ENCODE measurements around the gene SYP.
A peak's percentile ranks its signal among the peaks of the same experiment; 100 is the strongest.

The SYP gene

DNA sequence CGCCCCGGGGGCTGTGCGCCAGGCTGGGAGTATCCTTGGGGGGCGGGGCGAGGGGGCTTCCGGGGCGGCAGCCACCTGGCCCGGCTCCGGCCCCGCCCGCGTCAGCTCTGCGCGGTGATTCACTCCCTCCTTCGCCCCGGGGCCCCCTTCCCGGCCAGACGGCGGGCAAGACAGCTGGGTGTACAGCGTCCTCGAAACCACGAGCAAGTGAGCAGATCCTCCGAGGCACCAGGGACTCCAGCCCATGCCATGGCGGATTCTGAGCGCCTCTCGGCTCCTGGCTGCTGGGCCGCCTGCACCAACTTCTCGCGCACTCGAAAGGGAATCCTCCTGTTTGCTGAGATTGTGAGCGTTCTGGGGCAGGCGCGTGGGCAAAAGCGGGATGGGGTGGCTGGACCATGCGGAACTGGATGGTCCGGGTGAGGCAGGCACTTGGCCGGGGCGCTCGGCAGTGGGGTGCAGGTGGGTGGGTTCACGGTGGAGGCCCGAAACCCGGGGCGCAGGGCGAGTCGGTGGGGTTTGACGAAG lies 28.2 kb downstream of the SYP start, which contains the start of gene PLP2:
TSS of gene PLP2 (plus strand) at position 147 of the 528 bp plus-strand sequence. CDS start at position 250, 103 bp downstream.
- Histone ChIP-seq H3K4me1 (ENCODE audit: control extremely low read depth in 1 of 4, control insufficient read depth in 4 of 4, insufficient read depth in 4 of 4, low read length in 3 of 4) (peaks cover 9 to 60% (median 33%) of the 10 kb centered on the region in 4 experiments), H3K9me3 (ENCODE audit: control extremely low read depth in 1 of 5, control insufficient read depth in 4 of 5, insufficient read depth in 2 of 5, low read depth in 1 of 5, low read length in 4 of 5) (peaks cover 0 to 5% (median 0%) of the 10 kb centered on the region in 5 experiments), H3K36me3 (ENCODE audit: control insufficient read depth in 4 of 4, insufficient read depth in 4 of 4, low read length in 3 of 4) (peaks cover 0 to 28% (median 6%) of the 10 kb centered on the region in 4 experiments), H3K27me3 (replicated peaks in 2 of 5; ENCODE audit: control insufficient read depth in 4 of 5, insufficient read depth in 5 of 5, low read length in 4 of 5) (no peaks in the 10 kb centered on the region), H3K4me3 (ENCODE audit: control insufficient read depth in 1 of 7, extremely low read depth in 1 of 7, insufficient read depth in 4 of 7, low read depth in 2 of 7, low read length in 6 of 7) (peak within 1 kb of the TSS; percentile 39 to 82 (median 69)), H3K27ac (ENCODE audit: insufficient read depth in 1 of 2, low read depth in 1 of 2, low read length in 2 of 2, poor library complexity in 1 of 2, severe bottlenecking in 2 of 2) (peak within 1 kb of the TSS; percentile 2 to 66)
- POLR2A ChIA-PET = interaction anchor here (0.6 to 0.7 kb wide), 2 partner anchors 10 to 23 kb away, joined by 3 read pairs; no protein-coding TSS in a partner anchor
- peak in 2 of 3 donors; percentile 48 to 68 for DNase-seq
- WGBS (ENCODE audit: insufficient coverage) = 58% methylated on average over 29 of the region's 46 CpGs
- CTCF ChIA-PET = no interaction called here

DNA sequence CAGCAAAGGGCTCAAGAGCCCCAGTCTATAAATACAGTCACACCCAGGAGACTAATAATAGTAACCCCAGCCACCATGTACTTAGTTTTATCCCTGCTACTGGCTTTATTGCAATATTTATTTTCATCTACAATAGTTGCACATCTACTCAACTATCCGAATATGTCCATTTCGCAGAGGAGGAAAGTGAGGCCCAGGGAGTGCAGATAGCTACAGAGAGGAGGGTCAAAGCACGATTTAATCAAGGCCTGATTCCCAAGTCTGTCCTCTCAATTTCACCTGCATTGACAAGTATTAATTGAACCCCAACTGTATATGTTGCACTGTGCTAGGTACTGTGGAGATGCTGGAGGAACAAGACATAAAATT lies 32.3 kb downstream of the SYP start:
- CTCF ChIA-PET = interaction anchor here (1.0 to 5.2 kb wide), 8 partner anchors 9 to 213 kb away, joined by 3 to 27 read pairs (median 5); no protein-coding TSS in a partner anchor
- Histone ChIP-seq H3K9me3 (ENCODE audit: control extremely low read depth in 1 of 5, control insufficient read depth in 4 of 5, insufficient read depth in 2 of 5, low read depth in 1 of 5, low read length in 4 of 5) (peaks cover 0 to 8% (median 0%) of the 10 kb centered on the region in 5 experiments), H3K4me1 (ENCODE audit: control extremely low read depth in 1 of 4, control insufficient read depth in 4 of 4, insufficient read depth in 4 of 4, low read length in 3 of 4) (peaks cover 6 to 66% (median 44%) of the 10 kb centered on the region in 4 experiments), H3K4me3 (ENCODE audit: control insufficient read depth in 1 of 7, extremely low read depth in 1 of 7, insufficient read depth in 4 of 7, low read depth in 2 of 7, low read length in 6 of 7) (peak overlapping the region in 6 of 7 experiments; percentile 19 to 69 (median 44)), H3K27me3 (replicated peaks in 2 of 5; ENCODE audit: control insufficient read depth in 4 of 5, insufficient read depth in 5 of 5, low read length in 4 of 5) (no peaks in the 10 kb centered on the region), H3K36me3 (ENCODE audit: control insufficient read depth in 4 of 4, insufficient read depth in 4 of 4, low read length in 3 of 4) (no peaks in the 10 kb centered on the region), H3K27ac (ENCODE audit: insufficient read depth in 1 of 2, low read depth in 1 of 2, low read length in 2 of 2, poor library complexity in 1 of 2, severe bottlenecking in 2 of 2) (peak overlapping the region; percentile 74 to 92)
- POLR2A ChIA-PET = interaction anchor here (0.8 to 2.1 kb wide), 5 partner anchors 8 to 166 kb away, joined by 5 to 10 read pairs (median 6); partner anchors contain the start of gene GRIPAP1
- no peak for DNase-seq
- 64% methylated on average over 3 of the region's 3 CpGs for WGBS (ENCODE audit: insufficient coverage)

DNA sequence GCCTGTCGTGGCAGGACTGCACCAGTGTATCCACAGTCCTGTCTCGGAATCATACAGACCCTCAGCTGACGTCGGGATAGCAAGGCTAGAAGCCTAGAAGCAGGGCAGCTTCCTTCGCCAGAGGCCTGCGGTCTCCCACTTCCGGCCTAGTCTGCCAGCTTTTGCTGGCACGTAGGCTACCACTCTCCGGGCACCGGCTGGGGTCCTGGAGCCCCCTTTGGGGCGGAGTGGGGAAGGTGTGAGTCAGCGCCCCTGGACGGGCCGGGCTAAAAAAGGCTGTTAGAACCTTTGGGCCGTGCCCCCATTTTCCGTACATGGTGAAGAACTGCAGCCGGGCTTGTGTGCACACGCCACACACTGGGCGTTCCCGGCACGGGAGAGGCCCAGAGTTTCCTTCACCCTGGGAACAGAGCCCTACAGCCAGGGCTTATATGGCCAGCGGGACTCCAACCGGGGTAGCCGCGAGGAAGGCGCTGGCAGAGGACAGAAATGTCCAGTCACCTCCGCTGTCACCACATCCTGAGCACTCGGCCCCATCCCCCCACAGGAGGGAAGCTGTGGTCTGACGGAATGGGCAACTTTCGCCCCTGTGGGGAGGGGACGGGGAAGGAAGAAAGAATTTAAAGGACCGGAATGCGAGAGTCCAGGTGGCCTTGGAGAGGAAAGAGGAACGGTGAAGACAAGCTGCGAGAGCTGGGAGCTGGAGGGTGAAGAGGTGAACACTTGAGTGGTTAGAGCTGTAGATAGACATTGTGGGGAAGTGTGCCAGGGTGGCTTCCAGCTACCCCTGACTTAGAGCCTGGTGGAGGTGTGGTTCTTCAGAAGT lies 32.9 kb downstream of the SYP start:
- peak; percentile 92 to 97 (median 97) for DNase-seq
- Histone ChIP-seq H3K4me3 (ENCODE audit: control insufficient read depth in 1 of 7, extremely low read depth in 1 of 7, insufficient read depth in 4 of 7, low read depth in 2 of 7, low read length in 6 of 7) (peak overlapping the region in 6 of 7 experiments; percentile 44 to 69 (median 51)), H3K9me3 (ENCODE audit: control extremely low read depth in 1 of 5, control insufficient read depth in 4 of 5, insufficient read depth in 2 of 5, low read depth in 1 of 5, low read length in 4 of 5) (peaks cover 0 to 8% (median 0%) of the 10 kb centered on the region in 5 experiments), H3K4me1 (ENCODE audit: control extremely low read depth in 1 of 4, control insufficient read depth in 4 of 4, insufficient read depth in 4 of 4, low read length in 3 of 4) (peaks cover 6 to 65% (median 41%) of the 10 kb centered on the region in 4 experiments), H3K27me3 (replicated peaks in 2 of 5; ENCODE audit: control insufficient read depth in 4 of 5, insufficient read depth in 5 of 5, low read length in 4 of 5) (no peaks in the 10 kb centered on the region), H3K27ac (ENCODE audit: insufficient read depth in 1 of 2, low read depth in 1 of 2, low read length in 2 of 2, poor library complexity in 1 of 2, severe bottlenecking in 2 of 2) (peak overlapping the region; percentile 74 to 92), H3K36me3 (ENCODE audit: control insufficient read depth in 4 of 4, insufficient read depth in 4 of 4, low read length in 3 of 4) (no peaks in the 10 kb centered on the region)
- 40% methylated on average over 33 of the region's 35 CpGs for WGBS (ENCODE audit: insufficient coverage)
- ChIA-PET CTCF (interaction anchor here (0.7 to 5.2 kb wide), 12 partner anchors 8 to 212 kb away, joined by 3 to 27 read pairs (median 4); no protein-coding TSS in a partner anchor), POLR2A (interaction anchor here (0.6 to 2.1 kb wide), 12 partner anchors 8 to 269 kb away, joined by 3 to 10 read pairs (median 4); partner anchors contain the start of genes GRIPAP1, PQBP1 and TIMM17B)

DNA sequence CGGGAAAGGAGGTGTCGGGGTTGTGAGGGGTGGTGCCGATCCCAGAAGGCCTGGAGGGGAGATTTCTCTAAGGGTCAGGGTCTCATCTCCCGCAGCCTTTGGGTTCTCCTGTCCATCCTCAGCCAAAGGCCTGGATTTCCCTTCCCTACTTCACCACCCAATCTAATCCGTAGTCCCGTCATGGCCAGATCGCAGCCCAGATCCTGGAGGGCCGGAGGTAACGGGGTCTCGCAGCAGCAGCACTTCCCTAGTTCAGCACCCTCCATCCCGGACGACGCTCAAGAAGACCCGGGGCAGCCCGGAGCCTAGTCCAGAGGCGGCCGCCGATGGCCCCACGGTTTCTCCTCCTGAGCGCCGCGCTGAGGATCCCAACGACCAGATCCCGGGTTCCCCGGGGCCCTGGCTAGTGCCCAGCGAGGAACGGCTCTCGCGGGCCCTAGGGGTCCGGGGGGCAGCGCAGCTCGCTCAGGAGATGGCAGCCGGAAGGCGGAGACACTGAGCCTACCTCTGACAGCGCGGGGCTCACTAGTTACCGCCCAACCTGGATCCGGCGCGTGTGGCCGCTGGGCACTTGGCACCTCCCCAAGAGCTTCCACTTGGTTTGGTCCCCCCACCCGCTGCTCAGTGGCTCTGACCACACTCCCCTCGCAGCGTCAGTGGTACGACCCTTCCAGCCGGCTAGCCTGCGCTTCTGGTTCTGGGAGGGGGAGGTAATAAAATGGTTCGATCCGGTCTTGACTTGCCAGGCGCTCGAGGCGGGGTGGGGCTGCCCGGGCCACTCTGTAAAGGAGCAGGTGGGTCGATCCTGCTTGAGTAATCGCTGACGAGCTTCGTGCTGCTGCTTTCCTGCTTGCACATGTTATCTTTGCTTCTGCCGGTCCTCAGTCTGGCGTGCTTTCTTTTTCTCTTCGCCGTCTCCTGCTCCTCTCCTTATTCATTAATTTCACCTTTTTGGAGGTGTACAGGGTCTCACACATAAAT lies 33.8 kb downstream of the SYP start:
- Histone ChIP-seq H3K4me3 (ENCODE audit: control insufficient read depth in 1 of 7, extremely low read depth in 1 of 7, insufficient read depth in 4 of 7, low read depth in 2 of 7, low read length in 6 of 7) (peak overlapping the region; percentile 25 to 69 (median 51)), H3K27ac (ENCODE audit: insufficient read depth in 1 of 2, low read depth in 1 of 2, low read length in 2 of 2, poor library complexity in 1 of 2, severe bottlenecking in 2 of 2) (peak overlapping the region; percentile 74 to 92), H3K36me3 (ENCODE audit: control insufficient read depth in 4 of 4, insufficient read depth in 4 of 4, low read length in 3 of 4) (no peaks in the 10 kb centered on the region), H3K9me3 (ENCODE audit: control extremely low read depth in 1 of 5, control insufficient read depth in 4 of 5, insufficient read depth in 2 of 5, low read depth in 1 of 5, low read length in 4 of 5) (peaks cover 0 to 3% (median 0%) of the 10 kb centered on the region in 5 experiments), H3K4me1 (ENCODE audit: control extremely low read depth in 1 of 4, control insufficient read depth in 4 of 4, insufficient read depth in 4 of 4, low read length in 3 of 4) (peaks cover 6 to 60% (median 40%) of the 10 kb centered on the region in 4 experiments), H3K27me3 (replicated peaks in 2 of 5; ENCODE audit: control insufficient read depth in 4 of 5, insufficient read depth in 5 of 5, low read length in 4 of 5) (no peaks in the 10 kb centered on the region)
- ChIA-PET POLR2A (interaction anchor here (0.6 to 2.1 kb wide), 11 partner anchors 9 to 268 kb away, joined by 3 to 10 read pairs (median 4); partner anchors contain the start of genes GRIPAP1, PQBP1 and TIMM17B), CTCF (interaction anchor here (0.7 to 5.2 kb wide), 10 partner anchors 11 to 85 kb away, joined by 3 to 27 read pairs (median 6); no protein-coding TSS in a partner anchor)
- WGBS (ENCODE audit: insufficient coverage) = 38% methylated on average over 38 of the region's 61 CpGs
- peak; percentile 85 to 94 (median 91) for DNase-seq

DNA sequence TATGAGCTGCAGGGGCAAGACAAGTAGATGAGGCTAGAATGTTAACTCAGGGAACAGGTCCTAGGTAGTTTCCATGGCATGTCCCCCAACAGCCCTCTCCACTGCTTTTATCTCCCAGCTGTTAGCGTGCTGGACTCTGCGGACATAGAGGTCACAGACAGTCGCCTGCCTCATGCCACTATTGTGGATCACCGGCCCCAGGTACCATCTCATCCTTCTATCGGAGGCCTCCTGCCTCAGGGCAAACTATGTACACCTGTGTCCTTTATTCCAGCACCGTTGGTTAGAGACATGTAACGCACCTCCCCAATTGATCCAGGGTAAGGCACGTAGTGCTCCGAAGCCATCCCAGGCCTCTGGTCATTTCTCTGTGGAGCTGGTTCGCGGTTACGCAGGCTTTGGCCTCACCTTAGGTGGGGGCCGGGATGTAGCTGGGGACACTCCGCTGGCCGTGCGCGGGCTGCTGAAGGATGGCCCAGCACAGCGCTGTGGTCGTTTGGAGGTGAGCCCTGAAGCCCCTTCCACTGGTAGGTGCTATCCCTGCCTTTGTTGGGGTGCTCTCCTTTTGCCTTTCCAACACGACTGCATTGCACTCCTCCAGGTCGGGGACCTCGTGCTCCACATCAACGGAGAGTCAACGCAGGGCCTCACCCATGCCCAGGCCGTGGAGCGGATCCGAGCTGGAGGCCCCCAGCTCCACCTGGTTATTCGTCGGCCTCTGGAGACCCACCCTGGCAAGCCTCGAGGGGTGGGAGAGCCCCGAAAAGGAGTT lies 35.2 kb downstream of the SYP start:
- CTCF ChIA-PET = interaction anchor here (0.6 to 1.8 kb wide), 8 partner anchors 9 to 32 kb away, joined by 3 to 7 read pairs (median 4); no protein-coding TSS in a partner anchor
- WGBS (ENCODE audit: insufficient coverage) = 87% methylated on average over 28 of the region's 31 CpGs
- no peaks in the 10 kb centered on the region for H3K27me3 ChIP-seq (replicated peaks in 2 of 5; ENCODE audit: control insufficient read depth in 4 of 5, insufficient read depth in 5 of 5, low read length in 4 of 5)
- peak overlapping the region in 1 of 2 experiments; percentile 92 for H3K27ac ChIP-seq (ENCODE audit: insufficient read depth in 1 of 2, low read depth in 1 of 2, low read length in 2 of 2, poor library complexity in 1 of 2, severe bottlenecking in 2 of 2)
- no peaks in the 10 kb centered on the region for H3K36me3 ChIP-seq (ENCODE audit: control insufficient read depth in 4 of 4, insufficient read depth in 4 of 4, low read length in 3 of 4)
- peaks cover 0 to 3% (median 0%) of the 10 kb centered on the region in 5 experiments for H3K9me3 ChIP-seq (ENCODE audit: control extremely low read depth in 1 of 5, control insufficient read depth in 4 of 5, insufficient read depth in 2 of 5, low read depth in 1 of 5, low read length in 4 of 5)
- POLR2A ChIA-PET = interaction anchor here (0.7 kb wide), 1 partner anchor 90 kb away, joined by 4 read pairs; no protein-coding TSS in a partner anchor
- peak overlapping the region in 1 of 7 experiments; percentile 50 for H3K4me3 ChIP-seq (ENCODE audit: control insufficient read depth in 1 of 7, extremely low read depth in 1 of 7, insufficient read depth in 4 of 7, low read depth in 2 of 7, low read length in 6 of 7)
- H3K4me1 ChIP-seq (ENCODE audit: control extremely low read depth in 1 of 4, control insufficient read depth in 4 of 4, insufficient read depth in 4 of 4, low read length in 3 of 4) = peaks cover 6 to 66% (median 44%) of the 10 kb centered on the region in 4 experiments
- no peak for DNase-seq

Measured in common myeloid progenitor, CD34-positive (primary cell).